ELR (cell line): ENCODE results near the gene CFAP92.
"Not testable (repeated sequence)": the region's sequence is repeated elsewhere in the genome, so short reads cannot be mapped to it uniquely, and the experiment has no call there.

Source experiments
- DNase-seq: peaks from one replicate; pipeline ENCODE4 v3.0.0-alpha.2; 2015; ENCODE audit warnings: low read depth

The CFAP92 gene

GRCh38 chr3:128889139-128889894 lies 104.6 kb downstream of the CFAP92 start:
- no peak for DNase-seq

- DNase-seq = no peak
Measured at GRCh38 chr3:128884992-128885391, 108.9 kb downstream of the CFAP92 start.

- DNase-seq = no peak
Measured at GRCh38 chr3:128882719-128883118, 111.2 kb downstream of the CFAP92 start.

GRCh38 chr3:128881576-128881975 lies 112.3 kb downstream of the CFAP92 start:
- DNase-seq = no peak

GRCh38 chr3:128880455-128880854 lies 113.4 kb downstream of the CFAP92 start:
- DNase-seq = not testable (repeated sequence)

- DNase-seq = no peak
Measured at GRCh38 chr3:128879991-128880390, 113.9 kb downstream of the CFAP92 start.

- DNase-seq = peak; percentile 97
Measured at GRCh38 chr3:128879125-128879969, 114.5 kb downstream of the CFAP92 start, which contains the start of gene ACAD9. TSS of gene ACAD9 (plus strand) at chr3:128879620. CDS start at chr3:128879692, 72 bp downstream.

GRCh38 chr3:128878556-128879124 lies 115.2 kb downstream of the CFAP92 start:
- peak; percentile 86 for DNase-seq

- DNase-seq = no peak
Measured at GRCh38 chr3:128878011-128878457, 115.8 kb downstream of the CFAP92 start.

GRCh38 chr3:128875556-128876120 lies 118.2 kb downstream of the CFAP92 start:
- peak; percentile 23 for DNase-seq

- DNase-seq = no peak
Measured at GRCh38 chr3:128874481-128875180, 119.2 kb downstream of the CFAP92 start.

GRCh38 chr3:128873244-128874022 lies 120.4 kb downstream of the CFAP92 start:
- DNase-seq = no peak

GRCh38 chr3:128872744-128873143 lies 121.1 kb downstream of the CFAP92 start:
- DNase-seq = no peak

GRCh38 chr3:128872282-128872681 lies 121.6 kb downstream of the CFAP92 start:
- DNase-seq = no peak

- no peak for DNase-seq
Measured at GRCh38 chr3:128870347-128870746, 123.5 kb downstream of the CFAP92 start.

- DNase-seq = peak; percentile 28
Measured at GRCh38 chr3:128867200-128868125, 126.4 kb downstream of the CFAP92 start.

- not testable (repeated sequence) for DNase-seq
Measured at GRCh38 chr3:128864849-128865804, 128.7 kb downstream of the CFAP92 start.

GRCh38 chr3:128864351-128864811 lies 129.5 kb downstream of the CFAP92 start:
- DNase-seq = no peak
